ENCODE results near the gene IGSF10. TPM values are rescaled to one million over a fixed set of nuclear protein-coding genes. Genes with fewer than 3 reads are reported as not detected.

The IGSF10 gene
- polyA plus RNA-seq, 1 of the 3 experiments (the other 2 are of a cell fraction) = 15.3 TPM

- ChIA-PET POLR2A (no interaction called here), CTCF (interaction anchor here (0.6 to 1.9 kb wide), 2 partner anchors 37 to 405 kb away, joined by 3 to 10 read pairs; no protein-coding TSS in a partner anchor)
- peaks cover 15% of the 10 kb centered on the region for H3F3A ChIP-seq (replicated peaks; ENCODE audit: insufficient read depth)
- no peaks in the 10 kb centered on the region for H3K9me3 ChIP-seq
- no peak for DNase-seq
- H3K27ac ChIP-seq (ENCODE audit: low read depth in 2 of 2, low read length in 1 of 2) = peak overlapping the region in 1 of 2 experiments; percentile 76; a peak in 2 of 4 replicates
- H3K9me2 ChIP-seq = no peaks in the 10 kb centered on the region
- H3K9ac ChIP-seq = peak overlapping the region; percentile 33; the same call in 1 of the 2 replicates
- TF ChIP-seq FOXJ3 (CRISPR knock-in tag; IDR thresholded peaks at IDR 0.05) (no peak), JUND (IDR thresholded peaks at IDR 0.05) (peak; percentile 46), EP300 (IDR thresholded peaks at IDR 0.05; ENCODE audit: borderline replicate concordance in 1 of 2, low read depth in 1 of 2, low read length in 1 of 2) (no peak), TEAD4 (IDR thresholded peaks at IDR 0.05; ENCODE audit: borderline replicate concordance, insufficient read depth) (no peak), FOSL2 (IDR thresholded peaks at IDR 0.05; ENCODE audit: borderline replicate concordance, low read depth) (peak; percentile 65), SIN3A (IDR thresholded peaks at IDR 0.05; ENCODE audit: borderline replicate concordance, low read depth, low read length) (no peak), RXRA (IDR thresholded peaks at IDR 0.05; ENCODE audit: borderline replicate concordance, low read depth) (peak; percentile 37; the same call in 1 of the 2 replicates)
- H3K4me2 ChIP-seq = no peak overlapping the region
- no peaks in the 10 kb centered on the region for H3K27me3 ChIP-seq (ENCODE audit: insufficient read depth)
- no peak overlapping the region for H2AFZ ChIP-seq (ENCODE audit: low read depth)
- 6% methylated on average over 1 of the region's 1 CpG for WGBS (ENCODE audit: low lambda C conversion rate)
- H4K20me1 ChIP-seq (ENCODE audit: insufficient read depth) = no peaks in the 10 kb centered on the region
- H3K36me3 ChIP-seq (replicated peaks in 1 of 2; ENCODE audit: control insufficient read depth in 1 of 2, insufficient read depth in 2 of 2, low read length in 1 of 2) = peaks cover 0 to 7% of the 10 kb centered on the region in 2 experiments
- peaks cover 0 to 4% of the 10 kb centered on the region in 2 experiments; a peak in 1 of 4 replicates for H3K4me1 ChIP-seq (ENCODE audit: control insufficient read depth in 1 of 2, insufficient read depth in 2 of 2, low read depth in 1 of 2, low read length in 1 of 2)
- no peaks in the 10 kb centered on the region for H3K79me2 ChIP-seq (ENCODE audit: insufficient read depth)
- no peak overlapping the region for H3K4me3 ChIP-seq (ENCODE audit: low read depth in 2 of 2, low read length in 1 of 2)
Observed at GRCh38 chr3:151434151-151434890, 26.5 kb downstream of the IGSF10 start.

- TF ChIP-seq CHD2 (IDR thresholded peaks at IDR 0.05; ENCODE audit: low read length, partially characterized antibody) (no peak), NFIC (IDR thresholded peaks at IDR 0.05; ENCODE audit: borderline replicate concordance) (no peak), POLR2AphosphoS5 (IDR thresholded peaks at IDR 0.05; ENCODE audit: low read depth, low read length) (no peak), ELF1 (IDR thresholded peaks at IDR 0.05) (no peak)
- TF ChIP-seq, protein P1, sequence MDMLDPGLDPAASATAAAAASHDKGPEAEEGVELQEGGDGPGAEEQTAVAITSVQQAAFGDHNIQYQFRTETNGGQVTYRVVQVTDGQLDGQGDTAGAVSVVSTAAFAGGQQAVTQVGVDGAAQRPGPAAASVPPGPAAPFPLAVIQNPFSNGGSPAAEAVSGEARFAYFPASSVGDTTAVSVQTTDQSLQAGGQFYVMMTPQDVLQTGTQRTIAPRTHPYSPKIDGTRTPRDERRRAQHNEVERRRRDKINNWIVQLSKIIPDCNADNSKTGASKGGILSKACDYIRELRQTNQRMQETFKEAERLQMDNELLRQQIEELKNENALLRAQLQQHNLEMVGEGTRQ (IDR thresholded peaks at IDR 0.05; ENCODE audit: borderline replicate concordance, low read depth, low read length) = no peak
- no peak overlapping the region for H2AFZ ChIP-seq (ENCODE audit: low read depth)
- 51% methylated on average over 7 of the region's 7 CpGs for WGBS (ENCODE audit: low lambda C conversion rate)
- no peaks in the 10 kb centered on the region for H4K20me1 ChIP-seq (ENCODE audit: insufficient read depth)
- H3K4me2 ChIP-seq = no peak overlapping the region
- no peaks in the 10 kb centered on the region for H3K9me3 ChIP-seq
- H3K27me3 ChIP-seq (ENCODE audit: insufficient read depth) = no peaks in the 10 kb centered on the region
- CTCF ChIA-PET = no interaction called here
- DNase-seq = no peak
- H3K9me2 ChIP-seq = no peaks in the 10 kb centered on the region
- H3F3A ChIP-seq (replicated peaks; ENCODE audit: insufficient read depth) = peaks cover 15% of the 10 kb centered on the region
- no peak overlapping the region for H3K9ac ChIP-seq
- POLR2A ChIA-PET = no interaction called here
- peaks cover 0 to 4% of the 10 kb centered on the region in 2 experiments; a peak in 1 of 4 replicates for H3K4me1 ChIP-seq (ENCODE audit: control insufficient read depth in 1 of 2, insufficient read depth in 2 of 2, low read depth in 1 of 2, low read length in 1 of 2)
- H3K36me3 ChIP-seq (replicated peaks in 1 of 2; ENCODE audit: control insufficient read depth in 1 of 2, insufficient read depth in 2 of 2, low read length in 1 of 2) = peaks cover 0 to 7% of the 10 kb centered on the region in 2 experiments
- peak overlapping the region in 1 of 2 experiments; percentile 76; a peak in 1 of 4 replicates for H3K27ac ChIP-seq (ENCODE audit: low read depth in 2 of 2, low read length in 1 of 2)
- H3K79me2 ChIP-seq (ENCODE audit: insufficient read depth) = no peaks in the 10 kb centered on the region
- no peak overlapping the region for H3K4me3 ChIP-seq (ENCODE audit: low read depth in 2 of 2, low read length in 1 of 2)
Observed at GRCh38 chr3:151432616-151433372, 28.1 kb downstream of the IGSF10 start.
